Ovary (tissue), 9 donors: ENCODE measurements around the gene MOGAT3. TPM values are rescaled to one million over a fixed set of nuclear protein-coding genes. Genes with fewer than 3 reads are reported as not detected.

Experiments
- DNase-seq, 5 donors: peaks; one replicate each; pipeline ENCODE4 v3.0.0-alpha.2; 2019 to 2020
- H3K27ac ChIP-seq, 2 donors: fragments of 200-600 bp; one replicate each; pipeline versions ENCODE4 v1.5.1 to v1.8.0; 2019 to 2022
- H3K27me3 ChIP-seq: fragments of 200-600 bp; one replicate; pipeline ENCODE4 v1.8.0; 2022
- H3K36me3 ChIP-seq: fragments of 200-600 bp; sonication (generic); one replicate; pipeline ENCODE4 v1.5.1; 2019
- H3K4me1 ChIP-seq: one replicate; pipeline ENCODE4 v1.8.1; 2013; ENCODE audit warnings: mild to moderate bottlenecking, moderate library complexity; ENCODE audit not compliant: insufficient read depth
- H3K4me3 ChIP-seq: fragments of 200-600 bp; sonication (generic); one replicate; pipeline ENCODE4 v1.5.1; 2017
- H3K9me3 ChIP-seq, 2 donors: fragments of 200-600 bp in 1 of 2; sonication (generic) in 1 of 2; one replicate each; pipeline versions ENCODE4 v1.5.1 to v1.8.1; 2013 to 2019; ENCODE audit warnings: mild to moderate bottlenecking in 1 of 2, moderate library complexity in 1 of 2
- CTCF ChIP-seq, 3 donors: fragments of 450-650 bp in 2 of 3; fragments of 200-600 bp in 1 of 3; IDR thresholded peaks; one replicate each; pipeline versions ENCODE4 v1.5.1 to v1.8.0; 2016 to 2022; ENCODE audit warnings: antibody characterized with exemption in 3 of 3, mild to moderate bottlenecking in 1 of 3
- EP300 ChIP-seq: sonication (generic); formaldehyde crosslinking; IDR thresholded peaks from one replicate; pipeline ENCODE4 v1.6.1; 2017; ENCODE audit warnings: antibody characterized with exemption
- POLR2A ChIP-seq: fragments of 450-650 bp; IDR thresholded peaks from one replicate; pipeline ENCODE4 v1.6.1; 2017; ENCODE audit warnings: antibody characterized with exemption, mild to moderate bottlenecking, moderate library complexity
- WGBS, 3 donors: extraction: QIAGEN DNeasy Blood & Tissue Kit in 1 of 3; methylation state at CpG; one replicate each; pipeline versions ENCODE4 v1.1.5 to v1.1.7; 2013 to 2017; 5-methylcytosine and 5-hydroxymethylcytosine counted together
- intact Hi-C, 4 donors: fragments of 100-400 bp; cut with DNase I; formaldehyde crosslinking; loops; one replicate each; pipeline versions ENCODE4 v1.11.0 to v1.15.1; 2022 to 2023
- polyA plus RNA-seq, 2 donors: library from polyadenylated mRNA; stranded (reverse); fragments of 200-250 nt in 1 of 2; fragments of 350-450 nt in 1 of 2; fragmentation: Illumina TruSeq in 1 of 2; extraction: RNeasy Lipid Tissue Mini Kit (QIAGEN cat#74804) in 1 of 2; gene quantifications; one replicate each; pipeline ENCODE4 v1.2.3, GENCODE V29; 2013 to 2014
- total RNA-seq, 7 donors: library from RNA; depleted of rRNA in 2 of 7; stranded (reverse); fragments of >200 nt in 2 of 7; fragmentation: NEBNext Ultra II Directional in 3 of 7; extraction: Animal tissue kit (Norgen Biotek cat#: 25700) in 3 of 7; gene quantifications; one replicate each; pipeline versions ENCODE4 v1.1.0 to v1.2.4, GENCODE V29; 2016 to 2023
- donor health status: DM: no; HTN: no; CAD: no; lungs with moderate emphysema.
- donor health status: DM: no; HTN: no; CAD: no.
- donor health status: Bipolar disorder and iron deficiency.
- donor health status: DM: yes; HTN: yes; CAD: no.
- donor health status: DM: no; HTN: no; CAD: no.
- donor health status: DM: yes; HTN: yes; CAD: no.

The MOGAT3 gene
- total and polyA plus RNA-seq, 9 donors: 0.24 TPM; not detected in 8

GRCh38 chr7:101234636-101235035 lies 33.8 kb upstream of the MOGAT3 start:
- H3K9me3 ChIP-seq: no peaks in the 10 kb centered on the region
- intact Hi-C loops: no loop called here
- H3K36me3 ChIP-seq: no peaks in the 10 kb centered on the region
- no peak for DNase-seq
- WGBS, 3 donors: 62 to 82% (median 76%) methylated on average over 5 of the region's 5 CpGs
- no peak for TF ChIP-seq POLR2A
- no peak for TF ChIP-seq EP300
- no peaks in the 10 kb centered on the region for H3K27me3 ChIP-seq
- H3K4me1 ChIP-seq: peaks cover 3% of the 10 kb centered on the region
- H3K4me3 ChIP-seq: no peak overlapping the region
- H3K27ac ChIP-seq: no peak overlapping the region

GRCh38 chr7:101233907-101234547 lies 33.2 kb upstream of the MOGAT3 start:
- H3K4me3 ChIP-seq: no peak overlapping the region
- no peak overlapping the region for H3K27ac ChIP-seq
- TF ChIP-seq POLR2A: no peak
- no peak for TF ChIP-seq CTCF (IDR thresholded peaks at IDR 0.05)
- no peak for TF ChIP-seq EP300
- H3K36me3 ChIP-seq: no peaks in the 10 kb centered on the region
- no peaks in the 10 kb centered on the region for H3K27me3 ChIP-seq
- 66 to 75% (median 71%) methylated on average over 21 of the region's 21 CpGs for WGBS, 3 donors
- no peak for DNase-seq
- peaks cover 3% of the 10 kb centered on the region for H3K4me1 ChIP-seq
- intact Hi-C loops: no loop called here
- no peaks in the 10 kb centered on the region for H3K9me3 ChIP-seq

- Histone ChIP-seq H3K36me3 (no peaks in the 10 kb centered on the region), H3K9me3 (no peaks in the 10 kb centered on the region), H3K4me3 (no peak overlapping the region), H3K4me1 (peaks cover 3% of the 10 kb centered on the region), H3K27ac (no peak overlapping the region), H3K27me3 (no peaks in the 10 kb centered on the region)
- TF ChIP-seq EP300: no peak
- TF ChIP-seq POLR2A: no peak
- TF ChIP-seq CTCF (IDR thresholded peaks at IDR 0.05): no peak
- intact Hi-C loops: no loop called here
- WGBS, 3 donors: 18 to 27% (median 22%) methylated on average over 41 to 52 of the region's 52 CpGs
- no peak for DNase-seq
These were observed 31.5 kb upstream of the MOGAT3 start for GRCh38 chr7:101232141-101232850.

- TF ChIP-seq POLR2A (no peak), EP300 (no peak), CTCF (IDR thresholded peaks at IDR 0.05) (no peak)
- H3K27ac ChIP-seq: no peak overlapping the region
- 71 to 74% (median 74%) methylated on average over 7 of the region's 7 CpGs for WGBS, 3 donors
- DNase-seq: no peak
- no peaks in the 10 kb centered on the region for H3K36me3 ChIP-seq
- intact Hi-C loops: no loop called here
- no peaks in the 10 kb centered on the region for H3K9me3 ChIP-seq
- H3K4me1 ChIP-seq: peaks cover 3% of the 10 kb centered on the region
- H3K27me3 ChIP-seq: no peaks in the 10 kb centered on the region
- no peak overlapping the region for H3K4me3 ChIP-seq
These were observed 30.8 kb upstream of the MOGAT3 start for GRCh38 chr7:101231644-101232043.

GRCh38 chr7:101226721-101227120 lies 25.9 kb upstream of the MOGAT3 start:
- Histone ChIP-seq H3K9me3 (no peaks in the 10 kb centered on the region), H3K36me3 (no peaks in the 10 kb centered on the region), H3K4me1 (no peaks in the 10 kb centered on the region), H3K4me3 (no peak overlapping the region), H3K27me3 (no peaks in the 10 kb centered on the region), H3K27ac (no peak overlapping the region)
- WGBS, 3 donors: 48 to 69% (median 49%) methylated on average over 9 of the region's 9 CpGs
- TF ChIP-seq EP300 (no peak), CTCF (IDR thresholded peaks at IDR 0.05) (no peak), POLR2A (no peak)
- intact Hi-C loops: no loop called here
- no peak for DNase-seq
